Mammary epithelial cell (primary cell): ENCODE data around the gene MED15.

Source experiments
- CTCF ChIP-seq, 2 donors: IDR thresholded peaks in 1 of 2; conservative IDR thresholded peaks in 1 of 2; 2 replicates each; pipeline ENCODE4 v1.5.1; 2011 to 2012; ENCODE audit warnings: inconsistent platforms in 2 of 2, low read length in 2 of 2, mild to moderate bottlenecking in 2 of 2, control low read depth in 1 of 2, low read depth in 1 of 2; ENCODE audit not compliant: insufficient read depth in 1 of 2; ENCODE audit errors: extremely low read depth in 1 of 2
- EZH2 ChIP-seq: IDR thresholded peaks from 2 replicates; pipeline ENCODE4 v1.6.1; 2012; ENCODE audit warnings: low read length, inconsistent platforms, borderline replicate concordance

GRCh38 chr22:20605328-20605727 is 97.9 kb downstream of the MED15 start:
- no peak for TF ChIP-seq EZH2
- no peak for TF ChIP-seq CTCF (conservative IDR thresholded peaks at IDR 0.05 in 1 of 2, IDR thresholded peaks at IDR 0.05 in 1 of 2; ENCODE audit: extremely low read depth in 1 of 2, insufficient read depth in 1 of 2, low read depth in 1 of 2, low read length in 2 of 2)
